PC-9 (cell line): ENCODE data around the gene ZBTB48. TPM values are rescaled to one million over a fixed set of nuclear protein-coding genes. Genes with fewer than 3 reads are reported as not detected.

Experiments used
- BruUV-seq: library from RNA; stranded (reverse); fragments of 400-500 nt; replicated peaks from 2 replicates; lab custom pipeline; 2021; lab: Mats Ljungman, UMichigan
- CTCF ChIA-PET: fragments of 300-600 bp; sonication (Branson Sonifier 250); formaldehyde crosslinking; loops from one replicate; lab custom pipeline; 2022; ENCODE audit warnings: antibody characterized with exemption; lab: Charles Lee
- POLR2A ChIA-PET: fragments of 300-600 bp; sonication (Branson Sonifier 250); formaldehyde crosslinking; loops from one replicate; lab custom pipeline; 2022; ENCODE audit warnings: antibody characterized with exemption; ENCODE audit not compliant: unreplicated experiment; lab: Charles Lee
- DNase-seq, 2 experiments: peaks; one replicate each; pipeline versions ENCODE4 v3.0.0 to v3.0.0-alpha.2; 2015 to 2022; ENCODE audit warnings: mixed read lengths in 1 of 2
- H2AFZ ChIP-seq: fragments of 200-600 bp; sonication (generic); 2 replicates; pipeline ENCODE4 v1.8.1; 2017; ENCODE audit warnings: antibody characterized with exemption
- H3F3A ChIP-seq: fragments of 200-600 bp; sonication (generic); 2 replicates; pipeline ENCODE4 v1.8.1; 2017; ENCODE audit warnings: antibody characterized with exemption, mild to moderate bottlenecking, low read depth; ENCODE audit not compliant: insufficient read depth
- H3K27ac ChIP-seq: fragments of 200-600 bp; sonication (generic); 2 replicates; pipeline ENCODE4 v1.6.1; 2016; ENCODE audit warnings: mixed run types
- H3K27me3 ChIP-seq: fragments of 200-600 bp; sonication (generic); 2 replicates; pipeline ENCODE4 v1.6.1; 2016; ENCODE audit warnings: low read depth, mixed run types; ENCODE audit not compliant: insufficient read depth
- H3K36me3 ChIP-seq: fragments of 200-600 bp; sonication (generic); 2 replicates; pipeline ENCODE4 v1.6.1; 2016; ENCODE audit warnings: low read depth, mixed run types
- H3K4me1 ChIP-seq: fragments of 200-600 bp; sonication (generic); replicated peaks from 2 replicates; pipeline ENCODE4 v1.6.1; 2016; ENCODE audit warnings: mixed run types; ENCODE audit not compliant: insufficient read depth
- H3K4me2 ChIP-seq: fragments of 200-600 bp; sonication (generic); 2 replicates; pipeline ENCODE4 v1.6.1; 2017; ENCODE audit warnings: mixed run types
- H3K4me3 ChIP-seq: fragments of 200-600 bp; sonication (generic); 2 replicates; pipeline ENCODE4 v1.6.1; 2016; ENCODE audit warnings: mixed run types
- H3K79me2 ChIP-seq: fragments of 200-600 bp; sonication (generic); 2 replicates; pipeline ENCODE4 v1.6.1; 2017; ENCODE audit warnings: low read depth, mixed run types
- H3K9me2 ChIP-seq: fragments of 200-600 bp; sonication (generic); 2 replicates; pipeline ENCODE4 v1.8.1; 2017; ENCODE audit warnings: mild to moderate bottlenecking; ENCODE audit not compliant: insufficient read depth
- H3K9me3 ChIP-seq: fragments of 200-600 bp; sonication (generic); 2 replicates; pipeline ENCODE4 v1.8.1; 2016; ENCODE audit warnings: low read depth; ENCODE audit not compliant: insufficient read depth
- H4K20me1 ChIP-seq: fragments of 200-600 bp; sonication (generic); 2 replicates; pipeline ENCODE4 v1.8.1; 2017; ENCODE audit not compliant: insufficient read depth
- CTCF ChIP-seq: fragments of 200-600 bp; sonication (generic); conservative IDR thresholded peaks from 2 replicates; pipeline ENCODE4 v1.6.1; 2017; ENCODE audit warnings: mixed run types, antibody characterized with exemption, mild to moderate bottlenecking, moderate library complexity
- EZH2 ChIP-seq: fragments of 200-600 bp; sonication (generic); IDR thresholded peaks from 2 replicates; pipeline ENCODE4 v1.8.0; 2017; ENCODE audit warnings: antibody characterized with exemption, low read depth
- intact Hi-C: fragments of 100-400 bp; cut with micrococcal nuclease; formaldehyde crosslinking; loops from one replicate; pipeline ENCODE4 v1.10.0; 2022; ENCODE audit not compliant: unreplicated experiment
- total RNA-seq: library from RNA; stranded (reverse); gene quantifications from 2 replicates; pipeline ENCODE4 v1.2.3, GENCODE V29; 2021

The ZBTB48 gene
- total RNA-seq, 1 experiment from 2014 or later = 17.2 TPM

- Histone ChIP-seq H3K4me2 (peak overlapping the region; percentile 77), H2AFZ (peak overlapping the region; percentile 64; the same call in 1 of the 2 replicates), H3F3A (peaks cover 13% of the 10 kb centered on the region), H3K36me3 (no peaks in the 10 kb centered on the region), H3K27me3 (no peaks in the 10 kb centered on the region), H3K79me2 (peaks cover 30% of the 10 kb centered on the region), H4K20me1 (0 out of 2 replicates have a peak, but pooled peaks cover 6% of the 10 kb centered on the region), H3K9me3 (no peaks in the 10 kb centered on the region), H3K4me3 (peak overlapping the region; percentile 55; the same call in 1 of the 2 replicates), H3K9me2 (no peaks in the 10 kb centered on the region), H3K4me1 (peaks cover 11% of the 10 kb centered on the region), H3K27ac (no peak overlapping the region)
- no TSS peak for BruUV-seq
- TF ChIP-seq EZH2 = no peak
- no peak for TF ChIP-seq CTCF
- intact Hi-C loops = loop anchor here (10.0 kb wide), 1 partner anchor 390 kb away; no protein-coding TSS in a partner anchor
- DNase-seq = no peak
- POLR2A ChIA-PET = no interaction called here
- CTCF ChIA-PET = no interaction called here
These were observed 35.4 kb downstream of the ZBTB48 start for GRCh38 chr1:6614929-6615785.

DNA sequence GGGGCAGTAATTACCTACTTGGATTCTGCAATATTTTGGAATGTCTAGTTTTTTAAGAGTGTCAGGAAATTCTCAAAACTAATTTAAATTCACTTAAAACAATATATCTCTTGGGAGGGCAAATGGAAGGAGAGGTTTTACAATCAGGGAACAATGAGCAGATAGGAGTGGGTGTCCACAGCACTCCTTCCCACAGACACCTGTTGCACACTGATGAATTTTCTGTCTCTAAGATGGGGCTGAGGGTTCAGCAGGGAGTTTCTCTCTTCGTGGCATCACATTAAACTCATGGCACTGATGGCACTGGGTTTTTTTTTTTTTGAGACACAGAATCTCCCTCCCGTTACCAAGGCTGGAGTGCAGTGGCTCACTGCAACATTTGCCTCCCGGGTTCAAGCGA is 39.3 kb downstream of the ZBTB48 start:
- Histone ChIP-seq H3K27ac (no peak overlapping the region), H3K36me3 (no peaks in the 10 kb centered on the region), H4K20me1 (0 out of 2 replicates have a peak, but pooled peaks cover 7% of the 10 kb centered on the region), H3K9me2 (no peaks in the 10 kb centered on the region), H3K4me1 (no peaks in the 10 kb centered on the region), H3K4me3 (no peak overlapping the region), H3K9me3 (no peaks in the 10 kb centered on the region), H3F3A (peaks cover 3% of the 10 kb centered on the region), H3K79me2 (peaks cover 27% of the 10 kb centered on the region), H2AFZ (no peak overlapping the region), H3K4me2 (no peak overlapping the region), H3K27me3 (no peaks in the 10 kb centered on the region)
- POLR2A ChIA-PET = no interaction called here
- CTCF ChIA-PET = no interaction called here
- no TSS peak for BruUV-seq
- TF ChIP-seq CTCF = no peak
- no peak for TF ChIP-seq EZH2
- intact Hi-C loops = loop anchor here (10.0 kb wide), 1 partner anchor 394 kb away; no protein-coding TSS in a partner anchor
- DNase-seq = no peak

GRCh38 chr1:6621429-6622391 is 41.9 kb downstream of the ZBTB48 start:
- no peaks in the 10 kb centered on the region for H3K9me2 ChIP-seq
- no TSS peak for BruUV-seq
- H3K4me3 ChIP-seq = no peak overlapping the region
- ChIA-PET CTCF (no interaction called here), POLR2A (no interaction called here)
- H3K4me2 ChIP-seq = no peak overlapping the region
- 0 out of 2 replicates have a peak, but pooled peaks cover 10% of the 10 kb centered on the region for H4K20me1 ChIP-seq
- TF ChIP-seq EZH2 = no peak
- H3F3A ChIP-seq = peaks cover 10% of the 10 kb centered on the region
- no peaks in the 10 kb centered on the region for H3K9me3 ChIP-seq
- no peaks in the 10 kb centered on the region for H3K27me3 ChIP-seq
- no peak overlapping the region for H3K27ac ChIP-seq
- no peak overlapping the region for H2AFZ ChIP-seq
- no peaks in the 10 kb centered on the region for H3K36me3 ChIP-seq
- 0 out of 2 replicates have a peak, but pooled peaks cover 8% of the 10 kb centered on the region for H3K4me1 ChIP-seq
- peaks cover 24% of the 10 kb centered on the region for H3K79me2 ChIP-seq
- intact Hi-C loops = no loop called here
- no peak for DNase-seq
